GM23338 (cell line): ENCODE data around the gene BSCL2. TPM values are rescaled to one million over a fixed set of nuclear protein-coding genes. Genes with fewer than 3 reads are reported as not detected.

Experiments used
- ATAC-seq: fragments of 200-7000 bp; cut with Tn5 transposase; 3 replicates; pipeline ENCODE4 v1.9.1; 2020
- DNase-seq: peaks from one replicate; pipeline ENCODE4 v3.0.0-alpha.2; 2015; ENCODE audit warnings: low spot score
- H2AFZ ChIP-seq: fragments of 200-600 bp; sonication (generic); 2 replicates; pipeline ENCODE4 v1.8.0; 2016; ENCODE audit warnings: antibody characterized with exemption, mild to moderate bottlenecking, moderate library complexity
- H3F3A ChIP-seq: fragments of 200-600 bp; sonication (generic); replicated peaks from 2 replicates; pipeline ENCODE4 v1.8.0; 2017; ENCODE audit warnings: antibody characterized with exemption, mixed run types, low read depth
- H3K27ac ChIP-seq: fragments of 200-600 bp; sonication (generic); 2 replicates; pipeline ENCODE4 v1.6.1; 2016; ENCODE audit warnings: low read depth
- H3K27me3 ChIP-seq: fragments of 200-600 bp; sonication (generic); 2 replicates; pipeline ENCODE4 v1.8.0; 2016; ENCODE audit warnings: mild to moderate bottlenecking, mixed run types, moderate library complexity; ENCODE audit not compliant: insufficient read depth
- H3K36me3 ChIP-seq: fragments of 200-600 bp; sonication (generic); 2 replicates; pipeline ENCODE4 v1.8.0; 2016; ENCODE audit warnings: mild to moderate bottlenecking; ENCODE audit not compliant: insufficient read depth
- H3K4me1 ChIP-seq: fragments of 200-600 bp; sonication (generic); 2 replicates; pipeline ENCODE4 v1.8.0; 2016; ENCODE audit warnings: mild to moderate bottlenecking, moderate library complexity; ENCODE audit not compliant: insufficient read depth
- H3K4me2 ChIP-seq: fragments of 200-600 bp; sonication (generic); 2 replicates; pipeline ENCODE4 v1.7.1; 2017; ENCODE audit warnings: mixed run types
- H3K4me3 ChIP-seq: fragments of 200-600 bp; sonication (generic); 2 replicates; pipeline ENCODE4 v1.6.1; 2016; ENCODE audit warnings: mixed run types
- H3K79me2 ChIP-seq: fragments of 200-600 bp; sonication (generic); replicated peaks from 2 replicates; pipeline ENCODE4 v1.8.0; 2017; ENCODE audit warnings: mild to moderate bottlenecking; ENCODE audit not compliant: insufficient read depth
- H3K9me2 ChIP-seq: fragments of 200-600 bp; sonication (generic); 2 replicates; pipeline ENCODE4 v1.8.0; 2017; ENCODE audit not compliant: insufficient read depth
- H4K20me1 ChIP-seq: fragments of 200-600 bp; sonication (generic); replicated peaks from 2 replicates; pipeline ENCODE4 v1.8.0; 2017; ENCODE audit warnings: mild to moderate bottlenecking; ENCODE audit not compliant: insufficient read depth
- H3K27ac Mint-ChIP-seq: 2 replicates; pipeline ENCODE4 v1.8.0; 2020; ENCODE audit warnings: inconsistent platforms, mild to moderate bottlenecking, moderate library complexity, mixed read lengths
- H3K27me3 Mint-ChIP-seq: 3 replicates; pipeline ENCODE4 v1.8.0; 2022; ENCODE audit warnings: low read depth, mild to moderate bottlenecking, moderate library complexity, mixed read lengths, inconsistent platforms; ENCODE audit not compliant: insufficient read depth, poor library complexity
- H3K36me3 Mint-ChIP-seq: 3 replicates; pipeline ENCODE4 v1.8.0; 2021; ENCODE audit warnings: low read depth, mild to moderate bottlenecking, inconsistent platforms, moderate library complexity, mixed read lengths
- H3K4me1 Mint-ChIP-seq: 3 replicates; pipeline ENCODE4 v1.8.0; 2020; ENCODE audit warnings: mild to moderate bottlenecking, inconsistent platforms, mixed read lengths
- H3K4me3 Mint-ChIP-seq: 3 replicates; pipeline ENCODE4 v1.8.0; 2021; ENCODE audit warnings: moderate library complexity, mild to moderate bottlenecking, inconsistent platforms, mixed read lengths
- H3K9me3 Mint-ChIP-seq: 3 replicates; pipeline ENCODE4 v1.8.0; 2020; ENCODE audit warnings: moderate library complexity, mild to moderate bottlenecking, inconsistent platforms, mixed read lengths
- EZH2 ChIP-seq: fragments of 200-600 bp; sonication (generic); IDR thresholded peaks from one replicate; pipeline ENCODE4 v1.8.0; 2017; ENCODE audit warnings: antibody characterized with exemption, mild to moderate bottlenecking, low read depth; ENCODE audit not compliant: unreplicated experiment
- JUNB ChIP-seq: IDR thresholded peaks from one replicate; pipeline ENCODE4 v1.6.1; 2016; ENCODE audit warnings: antibody characterized with exemption; ENCODE audit not compliant: unreplicated experiment
- ZNF114 ChIP-seq: fragments of 250-450 bp; sonication (Bioruptor Pico); IDR thresholded peaks from 2 replicates; pipeline ENCODE4 v1.5.0; 2020; ENCODE audit warnings: mild to moderate bottlenecking, moderate library complexity
- polyA plus RNA-seq: library from polyadenylated mRNA; unstranded; fragments of >200 nt; fragmentation: Nextera tagmentation; extraction: Ambion mirVana; gene quantifications from 2 replicates; pipeline ENCODE4 v1.2.1, GENCODE V29; 2016
- total RNA-seq: library from RNA; depleted of rRNA; stranded (reverse); fragments of >200 nt; shearing (Covaris generic); gene quantifications from 2 replicates; pipeline ENCODE4 v1.2.3, GENCODE V29; 2014
- TF ChIP-seq, protein P1 (sequence below): fragments of 250-450 bp; sonication (Bioruptor Pico); IDR thresholded peaks from 2 replicates; pipeline ENCODE4 v1.5.0; 2020; ENCODE audit warnings: mild to moderate bottlenecking, moderate library complexity

BSCL2 gene
- total and polyA plus RNA-seq, 2 experiments from 2014 or later, result 60.2 to 81.7 TPM

- TF ChIP-seq, protein P1, sequence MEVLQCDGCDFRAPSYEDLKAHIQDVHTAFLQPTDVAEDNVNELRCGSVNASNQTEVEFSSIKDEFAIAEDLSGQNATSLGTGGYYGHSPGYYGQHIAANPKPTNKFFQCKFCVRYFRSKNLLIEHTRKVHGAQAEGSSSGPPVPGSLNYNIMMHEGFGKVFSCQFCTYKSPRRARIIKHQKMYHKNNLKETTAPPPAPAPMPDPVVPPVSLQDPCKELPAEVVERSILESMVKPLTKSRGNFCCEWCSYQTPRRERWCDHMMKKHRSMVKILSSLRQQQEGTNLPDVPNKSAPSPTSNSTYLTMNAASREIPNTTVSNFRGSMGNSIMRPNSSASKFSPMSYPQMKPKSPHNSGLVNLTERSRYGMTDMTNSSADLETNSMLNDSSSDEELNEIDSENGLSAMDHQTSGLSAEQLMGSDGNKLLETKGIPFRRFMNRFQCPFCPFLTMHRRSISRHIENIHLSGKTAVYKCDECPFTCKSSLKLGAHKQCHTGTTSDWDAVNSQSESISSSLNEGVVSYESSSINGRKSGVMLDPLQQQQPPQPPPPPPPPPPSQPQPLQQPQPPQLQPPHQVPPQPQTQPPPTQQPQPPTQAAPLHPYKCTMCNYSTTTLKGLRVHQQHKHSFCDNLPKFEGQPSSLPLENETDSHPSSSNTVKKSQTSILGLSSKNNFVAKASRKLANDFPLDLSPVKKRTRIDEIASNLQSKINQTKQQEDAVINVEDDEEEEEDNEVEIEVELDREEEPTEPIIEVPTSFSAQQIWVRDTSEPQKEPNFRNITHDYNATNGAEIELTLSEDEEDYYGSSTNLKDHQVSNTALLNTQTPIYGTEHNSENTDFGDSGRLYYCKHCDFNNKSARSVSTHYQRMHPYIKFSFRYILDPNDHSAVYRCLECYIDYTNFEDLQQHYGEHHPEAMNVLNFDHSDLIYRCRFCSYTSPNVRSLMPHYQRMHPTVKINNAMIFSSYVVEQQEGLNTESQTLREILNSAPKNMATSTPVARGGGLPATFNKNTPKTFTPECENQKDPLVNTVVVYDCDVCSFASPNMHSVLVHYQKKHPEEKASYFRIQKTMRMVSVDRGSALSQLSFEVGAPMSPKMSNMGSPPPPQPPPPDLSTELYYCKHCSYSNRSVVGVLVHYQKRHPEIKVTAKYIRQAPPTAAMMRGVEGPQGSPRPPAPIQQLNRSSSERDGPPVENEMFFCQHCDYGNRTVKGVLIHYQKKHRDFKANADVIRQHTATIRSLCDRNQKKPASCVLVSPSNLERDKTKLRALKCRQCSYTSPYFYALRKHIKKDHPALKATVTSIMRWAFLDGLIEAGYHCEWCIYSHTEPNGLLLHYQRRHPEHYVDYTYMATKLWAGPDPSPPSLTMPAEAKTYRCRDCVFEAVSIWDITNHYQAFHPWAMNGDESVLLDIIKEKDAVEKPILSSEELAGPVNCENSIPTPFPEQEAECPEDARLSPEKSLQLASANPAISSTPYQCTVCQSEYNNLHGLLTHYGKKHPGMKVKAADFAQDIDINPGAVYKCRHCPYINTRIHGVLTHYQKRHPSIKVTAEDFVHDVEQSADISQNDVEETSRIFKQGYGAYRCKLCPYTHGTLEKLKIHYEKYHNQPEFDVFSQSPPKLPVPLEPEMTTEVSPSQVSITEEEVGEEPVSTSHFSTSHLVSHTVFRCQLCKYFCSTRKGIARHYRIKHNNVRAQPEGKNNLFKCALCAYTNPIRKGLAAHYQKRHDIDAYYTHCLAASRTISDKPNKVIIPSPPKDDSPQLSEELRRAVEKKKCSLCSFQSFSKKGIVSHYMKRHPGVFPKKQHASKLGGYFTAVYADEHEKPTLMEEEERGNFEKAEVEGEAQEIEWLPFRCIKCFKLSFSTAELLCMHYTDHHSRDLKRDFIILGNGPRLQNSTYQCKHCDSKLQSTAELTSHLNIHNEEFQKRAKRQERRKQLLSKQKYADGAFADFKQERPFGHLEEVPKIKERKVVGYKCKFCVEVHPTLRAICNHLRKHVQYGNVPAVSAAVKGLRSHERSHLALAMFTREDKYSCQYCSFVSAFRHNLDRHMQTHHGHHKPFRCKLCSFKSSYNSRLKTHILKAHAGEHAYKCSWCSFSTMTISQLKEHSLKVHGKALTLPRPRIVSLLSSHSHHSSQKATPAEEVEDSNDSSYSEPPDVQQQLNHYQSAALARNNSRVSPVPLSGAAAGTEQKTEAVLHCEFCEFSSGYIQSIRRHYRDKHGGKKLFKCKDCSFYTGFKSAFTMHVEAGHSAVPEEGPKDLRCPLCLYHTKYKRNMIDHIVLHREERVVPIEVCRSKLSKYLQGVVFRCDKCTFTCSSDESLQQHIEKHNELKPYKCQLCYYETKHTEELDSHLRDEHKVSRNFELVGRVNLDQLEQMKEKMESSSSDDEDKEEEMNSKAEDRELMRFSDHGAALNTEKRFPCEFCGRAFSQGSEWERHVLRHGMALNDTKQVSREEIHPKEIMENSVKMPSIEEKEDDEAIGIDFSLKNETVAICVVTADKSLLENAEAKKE, result no peak
- TF ChIP-seq JUNB, result no peak
- TF ChIP-seq ZNF114 (CRISPR knock-in tag), result no peak
- Mint-ChIP-seq H3K4me1 (peaks cover 22% of the 10 kb centered on the region), H3K27ac (peak overlapping the region; percentile 97), H3K4me3 (peak overlapping the region; percentile 98), H3K27me3 (peaks cover 20% of the 10 kb centered on the region), H3K36me3 (peaks cover 72% of the 10 kb centered on the region), H3K9me3 (peaks cover 2% of the 10 kb centered on the region; the same call in 1 of the 3 replicates)
- H3K9me2 ChIP-seq, result no peaks in the 10 kb centered on the region
- H3K4me2 ChIP-seq, result peak overlapping the region; percentile 71
- peaks cover 78% of the 10 kb centered on the region for H3K79me2 ChIP-seq
- peak overlapping the region; percentile 69 for H3K4me3 ChIP-seq
- H3F3A ChIP-seq, result peaks cover 41% of the 10 kb centered on the region
- ATAC-seq (no peak), DNase-seq (no peak)
- H4K20me1 ChIP-seq, result peaks cover 43% of the 10 kb centered on the region
- peaks cover 25% of the 10 kb centered on the region; the same call in 1 of the 2 replicates for H3K4me1 ChIP-seq
- no peak overlapping the region for H2AFZ ChIP-seq
- H3K27ac ChIP-seq, result peak overlapping the region; percentile 86; the same call in 1 of the 2 replicates
- peaks cover 41% of the 10 kb centered on the region for H3K36me3 ChIP-seq
- H3K27me3 ChIP-seq, result no peaks in the 10 kb centered on the region
Observed at GRCh38 chr11:62752994-62753735, 45.9 kb upstream of the BSCL2 start.

DNA sequence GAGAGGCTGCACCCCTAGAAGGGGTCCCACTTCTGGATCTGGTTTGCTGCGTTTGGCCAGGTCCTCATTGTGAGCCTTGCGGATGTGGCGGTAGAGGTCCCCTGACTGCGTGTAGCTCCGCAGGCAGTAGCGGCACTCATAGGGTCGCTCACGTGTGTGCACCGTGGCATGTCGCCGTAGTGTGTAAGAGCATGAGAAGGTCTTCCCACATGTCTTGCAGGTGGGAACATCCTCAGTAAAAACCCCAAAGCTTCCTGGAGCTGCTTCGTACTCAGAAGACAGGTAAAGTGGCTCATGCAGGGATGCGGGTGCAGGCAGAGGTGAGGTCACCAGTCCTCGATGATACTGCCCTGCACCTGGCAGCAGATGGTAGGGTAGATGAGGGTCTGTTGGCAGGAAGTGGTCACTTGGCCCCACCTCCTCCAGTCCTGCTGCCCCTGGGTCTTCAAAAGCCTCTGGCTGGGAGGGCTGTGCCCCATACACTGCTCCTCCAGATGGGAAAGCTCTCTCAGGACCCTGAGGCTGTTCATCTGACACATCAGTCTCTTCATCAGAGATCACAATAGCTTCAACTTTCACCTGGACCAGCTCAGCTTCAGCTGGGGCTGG lies 45.1 kb upstream of the BSCL2 start:
- H3K4me3 ChIP-seq, result no peak overlapping the region
- H3K4me1 ChIP-seq, result peaks cover 25% of the 10 kb centered on the region; the same call in 1 of the 2 replicates
- no peak overlapping the region for H3K4me3 Mint-ChIP-seq
- H3K4me1 Mint-ChIP-seq, result peaks cover 19% of the 10 kb centered on the region
- peaks cover 74% of the 10 kb centered on the region for H3K36me3 Mint-ChIP-seq
- no peaks in the 10 kb centered on the region for H3K9me2 ChIP-seq
- H2AFZ ChIP-seq, result no peak overlapping the region
- H4K20me1 ChIP-seq, result peaks cover 43% of the 10 kb centered on the region
- peaks cover 76% of the 10 kb centered on the region for H3K79me2 ChIP-seq
- peaks cover 44% of the 10 kb centered on the region for H3F3A ChIP-seq
- H3K36me3 ChIP-seq, result peaks cover 41% of the 10 kb centered on the region
- peaks cover 19% of the 10 kb centered on the region for H3K27me3 Mint-ChIP-seq
- no peak overlapping the region for H3K4me2 ChIP-seq
- peaks cover under 1% of the 10 kb centered on the region; the same call in 1 of the 3 replicates for H3K9me3 Mint-ChIP-seq
- H3K27ac ChIP-seq, result no peak overlapping the region
- DNase-seq (no peak), ATAC-seq (no peak)
- H3K27me3 ChIP-seq, result no peaks in the 10 kb centered on the region
- H3K27ac Mint-ChIP-seq, result no peak overlapping the region
- no peak for TF ChIP-seq ZNF114 (CRISPR knock-in tag)
- TF ChIP-seq EZH2, result no peak
